GM19452 (cell line): ENCODE results near the gene MICAL3.
"Not testable (repeated sequence)": the region's sequence is repeated elsewhere in the genome, so short reads cannot be mapped to it uniquely, and the experiment has no call there.

ENCODE experiments used
- ATAC-seq: cut with Tn5 transposase; IDR thresholded peaks from one replicate; pipeline ENCODE4 v1.9.1; 2021; ENCODE audit not compliant: unreplicated experiment

MICAL3 gene

DNA sequence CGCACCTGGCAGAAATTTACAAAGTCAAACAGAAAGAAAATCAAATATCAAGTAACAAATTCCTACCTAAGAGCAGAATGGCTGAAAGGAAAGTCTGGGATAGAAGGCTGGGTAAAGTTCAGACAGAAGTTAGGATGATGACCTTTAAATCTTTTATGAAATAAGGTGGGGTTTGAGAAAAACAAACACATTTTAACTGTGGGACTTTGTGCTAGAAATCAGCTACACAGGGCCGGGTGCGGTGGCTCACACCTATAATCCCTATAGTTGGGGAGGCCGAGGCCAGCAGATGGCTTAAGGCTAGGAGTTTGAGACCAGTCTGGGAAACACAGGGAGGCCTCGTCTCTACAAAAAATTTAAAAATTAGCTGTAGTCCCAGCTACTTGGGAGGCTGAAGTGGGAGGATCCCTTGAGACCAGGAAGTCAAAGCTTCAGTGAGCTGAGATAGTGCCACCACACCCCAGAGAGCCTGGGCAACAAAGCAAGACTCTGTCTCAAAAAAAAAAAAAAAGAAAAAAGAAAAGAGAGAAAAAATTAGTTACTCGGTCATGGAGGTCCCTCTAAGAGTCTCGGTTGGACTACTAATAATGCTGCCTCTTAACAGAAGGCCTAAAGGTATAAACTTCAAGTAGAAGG lies 130.3 kb downstream of the MICAL3 start:
- no peak for ATAC-seq

DNA sequence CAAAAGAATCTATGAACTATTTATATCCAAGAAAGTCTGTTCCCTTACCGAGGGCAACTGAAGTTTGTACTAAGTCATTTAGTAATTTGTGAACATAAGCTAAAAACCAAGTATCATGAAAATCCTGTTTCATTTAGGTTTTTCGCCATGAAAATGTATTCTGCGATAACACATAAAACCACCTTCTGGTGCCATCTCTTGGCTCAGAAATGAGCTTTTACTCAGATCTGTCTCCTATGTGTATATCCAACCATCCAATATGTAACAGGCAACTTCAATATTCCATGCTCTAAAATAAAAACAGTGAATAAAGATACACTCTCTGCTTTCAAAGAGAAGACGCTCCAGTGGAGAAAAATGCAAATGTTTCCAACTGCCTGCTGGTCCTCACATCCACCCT lies 132.0 kb downstream of the MICAL3 start:
- ATAC-seq, result no peak

DNA sequence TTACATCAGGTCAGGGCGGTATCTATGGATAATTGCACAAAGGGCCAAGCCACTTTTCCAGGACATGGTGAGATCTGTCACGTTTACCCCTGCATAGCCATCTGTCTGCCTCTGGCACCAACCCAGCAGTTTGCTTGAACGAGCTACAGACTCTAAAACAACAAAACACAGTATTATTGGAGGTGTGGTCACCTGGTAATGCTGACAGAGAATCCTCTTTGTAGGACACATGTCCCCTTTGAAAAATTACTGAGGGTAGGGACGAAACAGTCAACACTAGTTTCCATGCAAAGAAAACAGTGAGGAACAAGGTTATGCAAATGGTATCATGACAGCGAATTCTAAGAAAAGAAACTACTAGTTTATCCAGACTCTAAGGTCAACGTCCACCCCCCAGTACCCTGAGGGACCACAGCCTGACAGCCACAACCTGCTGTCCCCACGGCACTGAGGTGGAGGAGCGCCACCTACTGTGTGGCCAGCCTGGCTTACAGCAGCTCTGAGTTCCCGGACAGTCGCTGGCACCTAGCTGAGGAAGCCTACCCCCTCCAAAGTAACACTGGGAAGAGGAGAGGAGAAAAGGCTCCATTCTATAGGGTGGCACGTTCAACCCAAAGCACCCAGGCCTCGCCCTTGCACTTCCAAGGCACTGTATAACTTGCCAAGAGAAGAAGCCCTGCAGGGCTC lies 132.7 kb downstream of the MICAL3 start:
- no peak for ATAC-seq

DNA sequence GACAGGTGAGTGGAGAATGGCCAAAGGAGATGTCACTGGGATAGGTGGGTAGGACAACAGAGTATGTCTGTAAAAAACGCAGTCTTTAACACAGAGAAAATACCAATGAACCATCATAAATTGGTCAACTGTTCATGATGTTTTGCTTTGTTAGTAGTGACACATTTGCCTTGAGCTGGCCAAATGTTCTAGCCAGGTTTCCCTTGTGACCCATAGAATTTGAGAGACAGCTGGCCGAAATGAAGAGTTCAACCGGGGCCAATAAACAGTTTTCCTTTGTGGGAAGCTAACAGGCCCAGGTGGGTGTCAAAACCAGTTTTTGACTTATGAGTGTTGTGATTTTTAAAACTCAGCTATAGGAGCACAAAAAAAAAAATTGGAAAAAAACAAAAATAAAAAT lies 133.5 kb downstream of the MICAL3 start:
- ATAC-seq, result no peak

DNA sequence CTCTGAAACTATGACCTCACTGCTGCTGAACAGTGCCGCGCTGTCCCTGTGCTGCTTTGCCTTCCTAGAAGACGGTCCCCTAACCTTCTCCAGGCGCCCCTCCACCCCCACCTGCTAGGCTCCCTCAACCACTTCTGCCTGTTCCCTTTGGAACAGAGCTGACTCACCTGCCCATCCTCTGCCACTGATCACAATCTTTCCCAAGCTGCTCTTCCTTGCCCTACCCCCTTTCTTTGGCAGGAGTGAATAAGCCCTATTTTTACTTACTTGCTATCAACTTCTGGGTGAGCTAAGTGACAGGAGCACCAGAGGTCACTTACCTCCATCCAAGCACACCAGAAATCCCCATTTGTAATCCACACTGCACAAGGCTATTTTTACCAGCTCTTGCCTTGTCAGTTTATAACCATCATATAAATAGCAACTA lies 134.1 kb downstream of the MICAL3 start:
- ATAC-seq, result no peak

DNA sequence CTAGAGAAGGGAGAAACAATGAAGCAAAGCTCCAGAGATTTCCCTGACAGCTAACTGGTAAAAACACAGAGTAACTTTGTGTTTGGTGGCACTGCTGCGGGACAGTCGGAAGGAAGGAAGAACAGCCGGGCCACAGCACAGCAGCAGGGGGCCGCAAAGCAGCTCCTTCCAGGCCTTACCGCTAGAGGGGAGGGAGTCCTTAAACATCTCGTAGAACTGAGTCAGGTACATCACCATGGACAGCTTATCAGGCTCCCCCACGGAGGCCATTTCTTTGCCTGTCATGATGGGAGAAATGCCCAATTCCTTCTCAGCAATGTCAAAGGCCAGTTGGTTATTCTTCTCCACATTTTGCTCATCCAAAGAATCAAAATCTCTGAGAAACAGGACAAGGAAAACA lies 135.5 kb downstream of the MICAL3 start:
- no peak for ATAC-seq

DNA sequence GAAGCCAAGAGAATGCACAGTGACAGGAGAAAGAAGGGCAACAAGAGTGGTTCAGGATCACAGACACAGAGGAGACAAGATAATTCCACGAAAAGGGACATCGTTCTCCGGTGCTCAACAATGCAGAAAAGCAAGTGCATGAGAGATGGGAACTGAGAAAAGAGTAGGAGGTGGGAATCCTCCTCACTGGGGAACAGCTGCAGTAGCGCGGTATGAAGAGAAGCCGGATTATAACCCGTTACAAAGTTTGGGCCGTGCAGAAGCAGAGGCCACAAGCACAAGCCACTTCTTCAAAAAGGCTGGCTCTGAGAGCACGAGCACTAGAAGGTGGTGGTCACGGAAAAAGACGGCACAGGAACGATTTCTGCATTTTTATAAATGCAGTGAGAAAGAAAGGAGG lies 135.9 kb downstream of the MICAL3 start:
- no peak for ATAC-seq

DNA sequence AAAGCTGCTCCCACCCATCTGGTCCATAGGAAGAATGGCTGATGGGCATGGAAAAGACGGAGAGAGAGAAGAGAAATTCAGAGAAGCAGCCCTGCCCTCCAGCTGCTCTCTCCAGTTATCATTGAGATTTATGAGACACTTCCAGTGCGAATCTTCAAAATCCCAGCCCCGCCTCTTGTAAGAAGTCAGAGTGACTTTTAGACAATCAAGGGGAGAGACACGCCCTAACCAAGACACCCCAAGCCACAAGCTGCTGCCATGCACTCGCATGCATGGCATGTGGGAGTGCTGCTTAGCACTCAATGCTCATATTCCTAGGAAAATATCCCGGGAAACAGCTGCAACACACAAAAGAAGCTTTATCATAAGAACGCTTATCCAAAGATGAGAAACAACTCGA lies 139.5 kb downstream of the MICAL3 start:
- no peak for ATAC-seq

DNA sequence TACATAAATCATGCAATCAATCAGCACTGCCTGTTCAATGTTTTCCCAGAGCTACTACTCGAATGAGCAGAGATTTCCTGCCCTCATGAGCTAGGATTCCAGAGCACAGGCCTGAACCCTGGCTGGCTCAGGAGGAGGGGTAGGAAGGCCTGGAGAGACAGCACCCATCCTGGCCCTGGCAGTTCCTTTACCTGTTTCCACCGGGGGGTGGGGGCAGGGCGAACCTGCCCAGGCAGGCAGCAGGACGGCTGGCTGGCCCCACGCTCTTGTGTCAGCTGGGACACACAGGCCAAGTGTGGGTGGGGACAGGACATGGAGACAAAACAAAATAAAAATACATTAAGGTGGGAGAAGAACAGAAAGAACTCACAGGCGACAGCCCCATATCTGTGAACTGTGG lies 140.3 kb downstream of the MICAL3 start:
- no peak for ATAC-seq

DNA sequence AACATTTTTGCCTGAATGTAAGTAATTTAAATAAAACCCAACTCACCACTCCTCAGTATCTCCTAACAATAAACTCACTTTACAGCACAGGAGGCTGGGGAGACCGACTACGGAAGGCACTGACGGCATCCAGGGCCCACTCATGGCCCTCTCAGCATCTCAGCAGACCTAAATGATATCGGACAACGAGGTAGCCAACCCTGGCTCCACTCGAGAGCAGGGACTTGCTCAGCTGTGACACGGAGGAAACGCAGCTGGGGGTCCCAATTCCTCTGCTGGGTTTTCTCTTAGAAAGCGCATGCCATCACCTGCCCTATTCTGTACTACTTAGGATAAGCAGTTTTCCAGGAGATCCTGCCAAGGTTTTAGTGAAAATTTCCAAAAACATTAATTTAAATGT lies 141.0 kb downstream of the MICAL3 start:
- ATAC-seq, result no peak

DNA sequence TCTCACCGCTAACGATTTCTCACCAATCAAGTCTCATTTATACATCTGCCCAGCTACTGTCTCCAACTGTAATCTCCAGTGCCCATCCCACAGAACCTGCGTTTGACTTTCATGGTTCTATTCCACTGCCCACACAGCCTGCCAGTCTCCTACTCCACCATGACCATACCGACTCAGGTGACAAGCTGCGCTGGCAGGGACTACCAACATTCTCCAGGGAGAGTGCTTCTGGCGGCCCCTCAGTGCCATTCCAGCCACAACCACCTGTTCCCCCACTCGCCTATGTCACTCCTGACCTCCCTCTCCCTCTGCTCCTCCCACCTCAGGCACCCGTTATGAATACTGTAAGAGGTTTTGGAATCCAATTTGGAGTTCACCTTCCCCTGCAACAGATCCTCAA lies 141.6 kb downstream of the MICAL3 start:
- no peak for ATAC-seq

DNA sequence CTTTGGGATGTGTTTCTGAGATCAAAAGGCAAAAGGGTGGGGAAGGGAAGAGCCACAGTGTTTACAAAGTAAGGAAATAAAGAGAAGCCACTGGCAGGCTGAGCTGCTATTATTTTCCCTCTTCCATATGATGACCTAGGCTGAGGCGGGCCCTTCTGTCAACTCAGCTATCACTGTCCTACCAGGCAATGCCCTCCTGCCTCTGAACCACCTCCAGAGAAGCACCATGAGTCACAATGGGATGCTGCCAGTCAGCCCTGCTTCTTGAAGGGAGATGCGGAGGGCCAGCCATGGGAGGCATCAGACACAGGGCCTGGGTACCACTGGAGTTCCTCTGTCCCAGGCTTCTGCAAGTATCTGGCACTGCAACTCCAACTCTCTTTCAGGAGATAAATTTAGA lies 142.2 kb downstream of the MICAL3 start:
- no peak for ATAC-seq

DNA sequence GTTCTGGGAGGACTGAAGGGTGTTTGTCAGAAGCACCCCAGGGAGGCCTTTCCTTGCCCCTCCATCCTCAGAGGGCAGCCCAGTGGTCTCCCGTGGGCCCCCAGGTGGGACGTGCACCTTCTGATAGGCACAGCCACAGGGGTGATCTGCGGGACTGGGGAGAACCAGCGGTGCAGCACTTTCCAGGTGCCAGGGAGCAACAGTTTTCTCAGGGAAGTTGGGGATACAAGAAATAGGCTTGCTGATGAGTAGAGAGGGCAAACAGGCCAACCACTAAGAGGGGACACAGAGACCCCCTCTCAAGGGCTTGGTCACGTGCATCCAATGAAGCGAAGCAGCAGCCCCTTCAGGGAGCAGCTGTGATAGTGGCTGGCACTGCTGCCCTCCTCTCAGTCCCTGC lies 143.0 kb downstream of the MICAL3 start:
- ATAC-seq, result no peak

DNA sequence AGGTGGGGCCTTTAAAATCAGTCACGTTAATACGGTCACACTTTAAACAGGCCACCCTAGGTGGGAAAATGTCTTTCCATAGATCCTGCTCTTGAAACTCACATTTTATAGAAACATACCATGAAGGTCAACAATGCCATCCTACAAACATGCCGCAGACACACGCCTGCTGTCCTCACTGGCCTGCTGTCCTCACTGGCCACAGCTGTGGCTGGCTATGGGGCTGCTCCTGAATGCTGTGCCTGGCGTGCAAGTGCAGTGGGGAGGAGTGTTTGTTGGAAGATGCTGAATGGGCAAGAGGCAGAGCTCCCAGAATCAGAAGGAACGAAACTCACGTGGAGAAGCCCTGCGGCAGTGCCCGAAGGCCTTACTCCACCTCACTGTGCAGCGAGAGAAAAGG lies 143.9 kb downstream of the MICAL3 start:
- no peak for ATAC-seq

DNA sequence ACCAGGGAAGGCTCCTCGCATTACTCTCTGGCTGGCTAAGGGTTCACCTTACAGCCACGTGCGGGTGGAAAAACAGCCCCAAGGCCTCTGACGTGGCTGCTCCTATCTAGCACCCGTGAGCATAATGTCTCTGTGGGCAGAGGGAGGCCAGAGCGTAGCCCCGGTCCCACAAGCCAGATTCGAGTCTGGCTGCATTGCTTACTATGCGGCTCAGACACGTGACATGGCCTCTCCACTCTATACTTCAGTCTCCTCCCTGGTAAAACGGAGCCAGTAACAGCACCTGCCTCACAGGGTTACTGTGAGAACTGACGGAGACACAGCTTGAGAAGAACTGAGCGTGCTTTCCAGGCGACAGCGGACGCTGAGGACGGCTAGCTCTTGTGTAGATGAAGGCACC lies 144.3 kb downstream of the MICAL3 start:
- no peak for ATAC-seq

DNA sequence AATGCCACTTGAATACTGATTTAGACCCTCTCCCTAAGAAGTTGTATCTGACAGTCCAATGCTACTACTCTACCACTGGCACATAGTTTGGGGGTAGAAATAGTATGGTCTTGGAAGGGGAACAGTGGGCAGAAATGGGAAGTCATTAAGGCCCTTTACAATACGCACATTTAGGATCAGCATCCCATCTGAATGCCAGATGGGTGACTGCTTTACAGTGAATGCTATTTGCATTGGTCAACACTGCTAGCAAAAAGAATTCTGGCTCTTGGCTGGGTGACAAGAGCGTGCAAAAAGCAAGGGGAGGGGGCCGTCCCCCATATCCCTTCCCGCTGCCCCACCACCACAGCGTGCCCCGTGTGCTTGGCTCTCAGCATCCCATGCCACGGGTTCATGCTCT lies 145.4 kb downstream of the MICAL3 start:
- ATAC-seq, result no peak

DNA sequence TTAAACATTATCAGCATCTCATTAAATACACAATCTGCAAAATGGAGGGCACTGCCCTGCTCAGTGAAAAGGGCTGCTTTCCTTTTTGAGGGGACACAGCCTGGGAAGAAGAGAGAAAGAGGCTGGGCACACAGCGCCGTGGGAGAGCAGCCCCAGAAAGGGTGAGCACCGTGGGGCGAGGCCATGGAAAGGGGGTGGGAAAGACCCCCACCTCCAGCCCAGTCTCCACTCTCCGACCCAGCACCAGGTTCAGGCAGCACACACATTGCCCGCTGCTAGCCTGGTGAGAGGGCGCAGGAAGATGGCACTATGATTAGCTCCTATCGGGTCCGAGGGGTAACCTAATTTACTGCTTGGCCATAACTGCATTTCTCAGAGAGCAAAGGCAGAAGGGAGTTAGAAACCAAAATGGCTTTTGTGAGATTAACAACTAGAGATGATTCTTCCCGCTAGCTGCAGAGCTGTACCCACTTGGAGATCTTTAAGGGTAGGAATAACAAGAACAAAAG lies 146.1 kb downstream of the MICAL3 start:
- no peak for ATAC-seq

DNA sequence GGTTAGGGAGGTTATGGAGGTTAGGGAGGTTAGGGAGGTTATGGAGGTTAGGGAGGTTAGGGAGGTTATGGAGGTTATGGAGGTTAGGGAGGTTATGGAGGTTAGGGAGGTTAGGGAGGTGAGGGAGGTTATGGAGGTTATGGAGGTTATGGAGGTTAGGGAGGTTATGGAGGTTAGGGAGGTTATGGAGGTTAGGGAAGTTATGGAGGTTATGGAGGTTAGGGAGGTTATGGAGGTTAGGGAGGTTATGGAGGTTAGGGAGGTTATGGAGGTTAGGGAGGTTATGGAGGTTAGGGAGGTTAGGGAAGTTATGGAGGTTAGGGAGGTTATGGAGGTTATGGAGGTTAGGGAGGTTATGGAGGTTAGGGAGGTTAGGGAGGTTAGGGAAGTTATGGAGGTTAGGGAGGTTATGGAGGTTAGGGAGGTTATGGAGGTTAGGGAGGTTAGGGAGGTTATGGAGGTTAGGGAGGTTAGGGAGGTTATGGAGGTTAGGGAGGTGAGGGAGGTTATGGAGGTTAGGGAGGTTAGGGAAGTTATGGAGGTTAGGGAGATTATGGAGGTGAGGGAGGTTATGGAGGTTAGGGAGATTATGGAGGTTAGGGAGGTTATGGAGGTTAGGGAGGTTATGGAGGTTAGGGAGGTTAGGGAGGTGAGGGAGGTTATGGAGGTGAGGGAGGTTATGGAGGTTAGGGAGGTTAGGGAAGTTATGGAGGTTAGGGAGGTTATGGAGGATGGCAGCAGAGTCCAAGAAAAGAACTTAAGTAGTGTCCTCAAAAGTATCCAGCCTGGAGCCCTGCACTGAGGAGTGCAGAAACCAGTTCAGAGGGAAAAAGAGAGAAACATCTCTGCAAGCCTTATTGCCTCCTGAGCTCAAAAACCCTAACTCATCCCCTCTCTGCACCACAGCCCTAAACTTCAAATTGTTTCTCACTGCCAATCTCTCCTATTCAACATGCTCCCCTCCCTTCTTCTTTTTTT lies 147.2 kb downstream of the MICAL3 start:
- ATAC-seq, result not testable (repeated sequence)

DNA sequence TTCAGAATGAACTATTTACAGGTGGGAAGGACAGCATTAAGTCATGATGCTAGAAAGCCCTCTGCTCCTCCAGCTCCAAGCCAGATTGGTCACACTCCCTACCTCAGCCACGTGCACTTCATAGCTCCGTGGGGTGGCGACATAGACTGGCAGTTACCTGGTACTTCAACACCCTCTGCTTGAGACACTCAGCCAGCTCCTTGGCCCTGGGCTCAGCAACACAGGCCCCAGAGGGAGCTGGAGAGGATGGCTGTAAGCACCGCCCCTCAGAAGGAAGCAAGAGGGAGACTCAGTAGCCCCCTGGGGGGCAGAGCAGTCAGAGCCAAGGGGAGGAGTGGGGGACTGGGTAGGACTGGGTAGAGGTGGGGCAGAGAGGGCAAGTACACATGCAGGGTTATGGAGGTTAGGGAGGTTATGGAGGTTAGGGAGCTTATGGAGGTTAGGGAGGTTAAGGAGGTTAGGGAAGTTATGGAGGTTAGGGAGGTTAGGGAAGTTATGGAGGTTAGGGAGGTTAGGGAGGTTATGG lies 148.0 kb downstream of the MICAL3 start:
- ATAC-seq, result no peak

DNA sequence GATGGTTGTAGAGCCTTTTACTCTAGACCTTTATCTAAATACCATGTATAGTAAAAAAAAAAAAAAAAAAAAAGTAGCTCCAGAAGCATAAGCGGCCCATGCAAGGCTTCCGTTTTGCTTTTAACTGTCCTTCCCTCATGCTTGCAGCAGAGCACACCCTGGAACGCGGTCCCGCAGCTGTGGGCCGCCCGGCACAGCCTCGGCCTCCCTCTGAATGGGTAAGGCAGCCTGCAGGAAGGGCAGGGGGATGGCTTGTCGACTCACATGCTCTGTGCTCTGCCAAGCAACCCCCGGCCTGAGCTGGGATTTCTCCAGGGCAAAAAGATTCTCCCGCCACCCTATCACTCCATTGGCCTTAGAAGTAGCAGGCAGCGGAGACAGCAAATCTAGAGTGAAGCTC lies 148.7 kb downstream of the MICAL3 start:
- no peak for ATAC-seq

DNA sequence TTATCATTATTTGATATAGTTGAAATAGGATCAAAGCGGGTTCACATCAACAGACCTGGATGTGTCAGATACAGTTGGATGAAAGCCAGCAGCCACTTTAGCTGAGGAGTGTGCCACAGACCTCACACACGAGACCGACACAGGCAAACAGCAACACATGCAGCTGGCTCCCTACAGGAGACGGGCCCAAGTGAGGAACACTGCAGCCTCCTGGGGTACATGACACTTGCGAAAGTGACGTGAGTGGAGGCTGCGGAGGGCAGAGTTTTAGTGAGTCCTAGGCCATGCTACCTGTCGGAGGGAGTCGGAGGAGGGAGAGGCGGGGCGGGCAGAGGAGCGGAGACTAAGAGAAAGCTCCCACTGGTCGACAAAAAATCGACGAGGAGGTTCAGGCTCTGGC lies 149.2 kb downstream of the MICAL3 start:
- no peak for ATAC-seq
